UCSD-AML1 (cell line): ENCODE results near the gene PROZ.
"Not testable (repeated sequence)": the region's sequence is repeated elsewhere in the genome, so short reads cannot be mapped to it uniquely, and the experiment has no call there.

Experiments
- DNase-seq: peaks from one replicate; lab custom pipeline; 2025; ENCODE audit not compliant: unreplicated experiment; lab: John Stamatoyannopoulos, UW

PROZ gene, protein sequence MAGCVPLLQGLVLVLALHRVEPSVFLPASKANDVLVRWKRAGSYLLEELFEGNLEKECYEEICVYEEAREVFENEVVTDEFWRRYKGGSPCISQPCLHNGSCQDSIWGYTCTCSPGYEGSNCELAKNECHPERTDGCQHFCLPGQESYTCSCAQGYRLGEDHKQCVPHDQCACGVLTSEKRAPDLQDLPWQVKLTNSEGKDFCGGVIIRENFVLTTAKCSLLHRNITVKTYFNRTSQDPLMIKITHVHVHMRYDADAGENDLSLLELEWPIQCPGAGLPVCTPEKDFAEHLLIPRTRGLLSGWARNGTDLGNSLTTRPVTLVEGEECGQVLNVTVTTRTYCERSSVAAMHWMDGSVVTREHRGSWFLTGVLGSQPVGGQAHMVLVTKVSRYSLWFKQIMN

DNA sequence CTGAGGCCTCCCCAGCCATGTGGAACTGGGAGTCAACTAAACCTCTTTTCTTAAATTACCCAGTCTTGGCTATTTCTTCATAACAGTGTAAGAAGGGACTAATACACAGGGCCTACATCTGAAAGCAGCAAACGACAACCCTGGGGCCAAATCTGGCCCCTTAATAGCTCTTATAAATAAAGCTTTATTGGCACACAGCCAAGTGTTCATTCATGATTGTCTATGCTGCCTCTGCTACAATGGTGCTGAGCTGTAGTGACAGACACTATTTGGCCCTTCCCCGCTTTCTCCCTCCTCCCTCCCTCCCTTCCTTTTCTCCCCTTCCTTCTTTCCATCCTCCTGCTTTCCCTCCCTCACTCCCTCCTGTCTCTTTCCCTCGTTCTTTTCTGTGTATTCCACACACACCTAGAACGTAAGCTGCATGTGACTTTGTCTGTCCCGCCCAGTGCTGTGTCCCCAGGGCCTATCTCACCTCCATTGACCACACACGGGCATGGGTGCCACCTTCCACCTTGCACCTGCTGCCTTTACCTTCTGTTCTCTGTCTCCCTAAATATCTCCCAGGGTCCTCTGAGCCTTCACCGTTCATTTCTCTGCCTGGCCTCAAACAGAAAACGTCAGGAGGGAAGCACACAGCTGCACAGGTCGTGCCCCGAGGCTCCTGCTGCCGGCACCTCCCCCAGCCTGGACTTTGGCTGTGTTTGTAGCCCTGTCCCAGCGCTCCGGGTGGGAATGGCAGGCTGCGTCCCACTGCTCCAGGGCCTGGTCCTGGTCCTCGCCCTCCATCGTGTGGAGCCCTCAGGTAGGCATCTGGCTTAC, at the start of gene PROZ:
PROZ (plus strand) TSS at position 720 of the 819 bp plus-strand sequence; CDS start at position 733, 13 bp downstream.
- no peak for DNase-seq

DNA sequence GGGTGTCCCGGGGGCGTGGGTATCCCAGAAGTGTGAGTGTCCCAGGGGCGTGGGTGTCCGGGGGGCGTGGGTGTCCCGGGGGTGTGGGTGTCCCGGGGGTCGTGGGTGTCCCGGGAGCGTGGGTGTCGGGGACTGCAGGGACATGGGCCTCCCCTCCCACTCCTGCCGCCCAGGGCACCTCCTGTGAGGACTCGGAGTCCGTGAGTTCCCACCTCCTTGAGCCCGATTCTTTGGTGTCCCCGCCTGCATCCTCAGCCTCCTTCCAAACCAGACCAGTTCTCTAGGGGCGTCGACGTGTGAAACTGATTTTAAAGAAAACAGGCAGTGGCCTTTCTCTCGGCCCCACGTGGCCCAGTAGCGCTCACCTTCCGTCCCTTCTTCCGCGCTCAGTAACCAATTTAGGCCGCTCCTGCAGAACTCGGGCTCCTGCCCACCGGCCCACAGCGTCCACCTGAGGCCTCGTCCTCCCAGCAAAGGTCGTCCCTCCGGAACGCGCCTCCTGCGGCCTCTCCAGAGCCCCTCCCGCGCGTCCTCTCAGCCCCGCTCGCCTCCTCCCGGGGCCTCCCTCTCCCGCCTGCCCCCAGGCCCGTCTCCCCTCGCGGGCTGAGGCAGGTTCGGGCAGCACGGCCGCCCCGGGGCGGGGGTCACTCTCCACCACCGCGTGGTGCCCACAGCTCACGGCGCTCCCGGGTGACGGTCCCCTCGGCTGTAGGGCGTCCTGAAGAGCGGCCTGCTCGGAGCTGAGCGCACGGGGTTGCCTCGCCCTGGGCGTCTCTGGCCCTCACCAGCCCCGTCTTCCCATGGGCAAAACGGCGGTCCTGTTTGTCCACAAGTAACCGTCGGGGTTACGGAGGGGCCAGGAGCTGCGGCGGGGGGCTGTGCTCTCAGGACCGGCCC, 49.0 kb upstream of the PROZ start:
- DNase-seq: no peak

DNA sequence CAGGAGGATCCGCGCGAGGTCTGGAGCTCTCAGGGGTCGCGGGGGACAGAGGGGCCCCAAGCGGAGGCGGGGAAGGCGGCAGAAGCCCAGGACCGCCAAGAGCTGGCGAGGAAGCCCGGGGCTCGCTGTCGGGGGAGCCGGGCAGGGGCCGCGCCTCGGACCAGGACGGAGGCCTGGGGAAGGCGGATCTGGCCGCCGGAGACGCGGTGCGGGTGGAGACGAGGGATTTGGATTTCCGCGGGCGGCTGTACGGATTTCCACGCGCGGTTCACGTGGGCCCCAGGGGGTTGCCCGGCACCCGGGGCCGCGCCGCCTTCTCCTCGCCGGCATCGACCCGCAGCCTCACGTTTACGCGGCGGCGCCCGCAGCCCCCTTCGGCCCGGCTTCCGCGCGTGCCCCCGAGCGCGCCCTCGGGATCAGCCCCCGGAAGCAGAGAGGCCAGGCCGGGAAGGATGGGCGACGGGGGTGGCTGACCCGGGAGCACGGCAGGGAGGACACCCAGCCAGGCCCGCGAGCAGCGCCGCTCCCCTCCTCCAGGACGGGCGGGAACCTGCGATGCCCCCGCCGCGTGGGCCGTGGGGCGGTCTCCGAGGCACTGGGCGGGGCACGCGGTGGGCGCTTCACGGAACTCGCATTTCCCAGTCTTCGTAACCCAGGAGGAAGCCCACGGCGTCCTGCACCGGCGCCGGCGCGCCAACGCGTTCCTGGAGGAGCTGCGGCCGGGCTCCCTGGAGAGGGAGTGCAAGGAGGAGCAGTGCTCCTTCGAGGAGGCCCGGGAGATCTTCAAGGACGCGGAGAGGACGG, 48.2 kb upstream of the PROZ start:
- no peak for DNase-seq

DNA sequence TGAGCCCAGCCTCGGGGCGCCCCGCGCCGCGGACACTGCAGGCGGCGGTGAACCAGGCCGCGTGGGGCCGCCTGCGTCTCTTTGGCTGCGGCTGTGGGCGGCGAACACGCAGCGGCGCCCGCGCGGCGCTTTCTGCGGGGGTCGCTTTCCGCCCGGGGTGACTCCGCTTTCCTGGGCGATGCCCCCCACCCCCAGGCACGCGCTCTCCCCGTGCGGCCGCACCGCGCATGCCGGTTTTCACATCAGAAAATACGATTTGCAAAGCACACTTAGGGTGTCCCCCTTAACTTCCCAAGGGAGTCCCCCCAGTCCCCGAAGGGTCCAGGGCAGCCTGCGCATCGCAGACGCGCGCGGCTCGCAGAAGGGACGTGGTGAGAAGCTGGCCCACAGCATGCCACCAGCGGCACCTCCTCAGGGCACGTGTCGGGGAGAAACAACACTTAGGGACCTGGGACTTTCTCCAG, 47.6 kb upstream of the PROZ start:
- no peak for DNase-seq

DNA sequence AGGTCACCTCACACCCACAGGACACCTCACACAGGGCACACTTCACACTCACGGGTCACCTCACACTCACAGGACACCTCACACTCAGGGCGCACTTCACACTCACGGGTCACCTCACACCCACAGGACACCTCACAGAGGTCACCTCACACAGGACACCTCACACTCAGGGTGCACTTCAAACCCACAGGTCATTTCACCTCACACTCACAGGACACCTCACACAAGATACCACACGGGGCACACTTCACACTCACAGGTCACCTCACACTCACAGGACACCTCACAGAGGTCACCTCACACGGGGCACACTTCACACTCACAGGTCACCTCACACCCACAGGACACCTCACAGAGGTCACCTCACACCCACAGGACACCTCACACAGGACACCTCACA, 46.6 kb upstream of the PROZ start:
- not testable (repeated sequence) for DNase-seq

DNA sequence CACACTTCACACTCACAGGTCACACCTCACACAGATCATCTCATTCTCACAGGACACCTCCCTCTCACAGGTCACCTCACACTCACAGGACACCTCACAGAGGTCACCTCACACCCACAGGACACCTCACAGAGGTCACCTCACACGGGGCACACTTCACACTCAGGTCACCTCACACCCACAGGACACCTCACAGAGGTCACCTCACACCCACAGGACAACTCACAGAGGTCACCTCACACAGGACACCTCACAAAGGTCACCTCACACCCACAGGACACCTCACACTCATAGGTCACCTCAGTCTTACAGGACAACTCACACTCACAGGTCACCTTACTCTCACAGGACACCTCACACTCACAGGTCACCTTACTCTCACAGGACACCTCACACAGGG, 46.0 kb upstream of the PROZ start:
- not testable (repeated sequence) for DNase-seq

DNA sequence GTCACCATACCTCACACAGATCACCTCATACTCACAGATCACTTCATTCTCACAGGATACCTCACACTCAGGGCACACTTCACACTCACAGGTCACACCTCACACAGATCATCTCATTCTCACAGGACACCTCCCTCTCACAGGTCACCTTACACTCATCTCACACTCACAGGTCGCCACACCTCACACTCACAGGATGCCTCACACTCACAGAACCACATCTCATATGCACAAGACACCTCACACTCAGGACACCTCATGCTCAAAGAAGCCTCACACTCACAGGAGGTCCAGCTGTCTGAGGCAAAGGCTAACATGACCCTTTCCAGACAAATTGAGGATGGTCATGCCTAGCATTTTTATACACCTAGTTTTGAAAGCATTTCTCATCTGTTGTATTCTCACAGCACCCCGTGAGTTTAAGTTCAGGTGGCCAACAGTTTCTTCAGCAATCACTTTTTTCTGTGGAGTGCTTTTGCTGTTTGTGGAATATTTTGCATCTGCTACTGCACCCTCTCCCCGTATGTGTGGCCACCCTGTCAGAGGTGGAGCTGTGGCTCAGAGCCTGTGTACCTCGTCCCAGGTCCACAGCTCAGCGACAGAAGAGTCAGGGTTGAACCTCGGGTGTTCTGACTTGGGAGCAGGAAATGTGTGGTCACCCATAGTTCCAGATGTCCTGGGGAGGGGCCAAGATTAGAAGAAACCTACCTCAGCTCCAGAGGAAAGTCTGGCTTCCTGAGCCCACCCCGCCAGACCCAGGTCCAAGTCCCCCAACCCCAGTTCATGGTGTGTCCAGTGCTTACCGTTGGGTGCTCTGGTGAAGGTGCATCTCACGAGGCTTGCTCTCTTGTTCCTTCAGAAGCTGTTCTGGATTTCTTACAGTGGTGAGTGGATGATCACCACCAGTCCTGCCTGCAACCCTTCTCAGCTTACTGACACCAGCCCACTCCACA, 45.3 kb upstream of the PROZ start:
- DNase-seq: peak; percentile 37

DNA sequence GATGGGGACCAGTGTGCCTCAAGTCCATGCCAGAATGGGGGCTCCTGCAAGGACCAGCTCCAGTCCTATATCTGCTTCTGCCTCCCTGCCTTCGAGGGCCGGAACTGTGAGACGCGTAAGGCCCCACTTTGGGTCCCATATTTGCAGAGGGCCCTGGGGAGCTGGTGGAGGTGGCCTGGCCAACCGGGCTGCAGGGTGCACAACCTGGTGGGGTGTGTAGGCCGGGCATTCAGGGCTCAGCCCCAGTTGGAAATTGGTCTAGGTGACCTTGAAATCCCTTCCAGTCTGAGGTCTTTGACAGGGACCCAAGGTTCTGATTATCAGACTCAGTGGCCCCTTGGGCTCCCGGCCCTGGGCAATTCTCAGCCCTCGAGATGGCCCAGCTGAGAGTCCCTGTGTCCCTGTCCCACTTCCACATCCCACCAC, 44.6 kb upstream of the PROZ start:
- DNase-seq: no peak

DNA sequence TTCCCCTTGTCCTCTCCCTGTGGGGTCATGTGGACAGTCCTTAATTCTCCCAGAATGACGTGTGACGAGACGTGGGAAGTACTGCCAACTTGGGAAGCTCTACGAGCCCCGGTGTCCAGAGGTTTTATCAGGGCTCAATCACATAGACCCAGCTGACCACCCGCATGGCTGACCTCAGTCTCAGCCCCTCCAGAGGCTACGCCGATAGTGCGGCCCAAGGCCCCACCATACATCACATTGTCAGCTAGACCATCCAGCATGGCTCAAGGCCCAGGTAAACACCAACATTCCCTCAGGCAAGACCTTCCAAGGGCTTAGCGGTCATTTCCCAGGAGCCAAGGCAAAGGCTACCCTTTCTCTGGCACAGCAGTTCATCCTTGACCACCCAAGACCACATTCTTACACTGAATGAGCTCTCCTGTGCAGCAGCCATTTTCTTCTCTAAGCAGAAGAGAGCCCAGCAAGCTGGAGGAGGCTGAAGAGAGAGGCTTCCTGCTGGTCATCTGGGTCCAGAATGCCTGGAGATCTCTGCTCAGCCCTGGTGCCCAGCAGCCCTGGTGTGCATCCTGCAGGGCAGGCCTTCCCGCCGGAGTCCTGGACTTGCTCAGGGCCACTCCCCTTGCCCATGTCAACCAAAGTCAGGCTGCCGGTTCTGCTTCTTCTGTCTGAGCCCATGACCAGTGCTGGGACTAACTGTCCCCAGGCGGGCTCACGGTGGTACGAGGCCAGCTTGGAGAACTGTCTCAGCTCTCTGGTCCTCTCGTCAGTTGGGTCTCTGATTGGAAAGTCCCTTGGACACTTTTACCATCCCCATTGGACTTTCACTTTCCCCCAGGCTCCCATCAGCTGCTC, 43.7 kb upstream of the PROZ start:
- no peak for DNase-seq

DNA sequence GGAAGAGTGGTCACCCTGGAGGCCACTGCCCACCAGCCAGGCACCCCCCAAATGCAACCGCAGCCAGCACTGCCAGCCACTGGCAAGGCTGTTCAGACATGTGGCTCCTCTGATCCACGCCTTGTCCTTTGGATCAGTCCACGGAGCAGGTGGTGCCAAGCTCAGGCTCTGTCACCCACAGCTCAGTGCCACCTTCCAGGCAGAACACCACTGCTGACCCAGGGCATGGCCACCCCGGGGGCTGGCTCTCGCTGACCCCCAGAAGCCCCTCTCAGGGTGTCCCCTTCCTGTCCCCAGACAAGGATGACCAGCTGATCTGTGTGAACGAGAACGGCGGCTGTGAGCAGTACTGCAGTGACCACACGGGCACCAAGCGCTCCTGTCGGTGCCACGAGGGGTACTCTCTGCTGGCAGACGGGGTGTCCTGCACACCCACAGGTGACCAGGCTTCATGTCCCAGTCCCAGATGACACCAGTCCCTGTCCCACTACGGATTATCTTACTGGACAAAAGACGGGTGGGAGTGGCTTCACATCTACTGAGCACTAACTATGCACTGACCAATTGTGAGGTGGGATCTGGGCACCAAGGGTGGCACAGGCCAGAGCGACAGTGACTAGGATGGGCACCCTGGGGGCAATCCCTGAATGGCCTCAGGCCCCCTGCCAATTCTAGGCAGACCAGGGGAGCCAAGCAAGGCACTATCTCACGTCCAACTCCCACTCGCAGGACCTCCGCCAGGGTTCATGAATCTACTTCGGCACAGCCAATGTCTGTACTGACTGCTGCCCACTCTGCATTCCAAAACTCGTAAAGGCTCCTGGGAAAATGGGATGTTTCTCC, 42.9 kb upstream of the PROZ start:
- DNase-seq: no peak

DNA sequence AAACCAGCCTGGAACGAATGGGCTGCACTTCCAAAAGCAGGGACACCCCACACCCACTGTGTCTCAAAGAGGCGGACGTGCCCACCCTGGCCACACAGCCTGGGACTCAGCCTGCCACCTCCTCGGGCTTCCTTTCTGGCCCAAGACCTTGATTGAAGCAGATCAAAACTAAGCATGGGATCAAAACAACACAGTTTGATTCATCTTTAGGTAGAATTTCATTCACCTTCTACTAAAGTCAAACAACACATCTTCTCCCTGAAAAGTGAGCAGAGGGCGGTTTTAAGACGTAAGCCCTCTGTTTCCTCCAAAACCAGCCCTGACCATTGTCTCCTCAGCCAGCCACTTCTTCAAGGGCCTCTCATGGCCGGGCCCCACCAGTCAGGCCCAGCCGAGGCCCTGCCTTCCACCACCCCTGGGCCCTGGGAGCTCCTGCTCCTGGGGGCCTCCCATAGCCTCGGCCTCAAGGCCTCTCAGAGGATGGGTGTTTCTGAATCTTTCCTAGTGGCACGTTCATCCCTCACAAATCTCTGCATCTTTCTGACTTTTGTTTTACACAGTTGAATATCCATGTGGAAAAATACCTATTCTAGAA, 42.1 kb upstream of the PROZ start:
- DNase-seq: no peak

DNA sequence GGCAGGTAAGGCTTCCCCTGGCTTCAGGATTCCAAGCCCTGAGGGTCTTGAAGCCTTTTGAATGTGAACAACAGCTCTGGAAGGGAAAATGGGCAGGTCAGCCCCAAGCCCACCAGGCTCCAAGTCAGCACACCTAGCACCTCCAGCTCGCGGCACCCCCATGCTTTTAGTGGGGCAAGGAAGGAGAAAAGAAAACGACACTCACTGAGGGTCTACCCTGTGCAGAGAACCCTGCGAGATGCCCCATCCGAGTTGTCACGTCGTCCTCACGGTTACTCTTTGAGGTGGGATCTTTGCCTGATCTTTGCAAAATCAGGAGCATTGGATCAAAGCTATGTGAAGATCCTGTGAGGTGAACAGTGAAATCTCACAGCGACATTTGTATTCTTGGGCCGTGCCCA, 41.6 kb upstream of the PROZ start:
- DNase-seq: no peak

DNA sequence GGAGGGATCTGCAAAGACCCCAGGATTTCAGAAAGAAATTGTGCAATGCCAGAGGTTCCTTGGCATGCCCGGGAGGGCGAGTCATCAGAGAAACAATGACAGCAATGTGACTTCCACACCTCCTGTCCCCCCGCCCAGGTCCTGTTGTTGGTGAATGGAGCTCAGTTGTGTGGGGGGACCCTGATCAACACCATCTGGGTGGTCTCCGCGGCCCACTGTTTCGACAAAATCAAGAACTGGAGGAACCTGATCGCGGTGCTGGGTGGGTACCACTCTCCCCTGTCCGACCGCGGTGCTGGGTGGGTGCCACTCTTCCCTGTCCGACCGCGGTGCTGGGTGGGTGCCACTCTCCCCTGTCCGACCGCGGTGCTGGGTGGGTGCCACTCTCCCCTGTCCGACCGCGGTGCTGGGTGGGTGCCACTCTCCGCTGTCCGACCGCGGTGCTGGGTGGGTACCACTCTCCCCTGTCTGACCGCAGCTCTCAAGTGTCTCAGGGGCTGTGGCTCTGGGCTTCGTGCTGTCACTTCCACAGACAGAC, 41.0 kb upstream of the PROZ start:
- DNase-seq: no peak

DNA sequence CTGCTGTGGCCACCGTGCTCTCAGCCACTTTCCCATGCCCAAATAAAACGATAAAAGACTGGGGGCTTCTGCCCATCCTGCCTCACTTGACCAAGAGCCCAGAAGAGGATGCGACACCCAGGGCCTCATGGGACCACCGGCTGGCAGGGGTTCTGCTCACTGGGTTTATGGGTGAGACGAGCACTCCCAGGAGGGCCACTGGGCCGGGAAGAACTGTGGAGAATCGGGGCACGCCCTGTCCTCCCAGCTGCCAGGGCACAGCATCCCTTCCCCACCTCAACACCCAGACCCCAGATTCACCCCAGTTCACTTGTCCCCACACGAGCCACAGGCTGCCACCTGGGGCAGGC, 40.6 kb upstream of the PROZ start:
- DNase-seq: no peak

DNA sequence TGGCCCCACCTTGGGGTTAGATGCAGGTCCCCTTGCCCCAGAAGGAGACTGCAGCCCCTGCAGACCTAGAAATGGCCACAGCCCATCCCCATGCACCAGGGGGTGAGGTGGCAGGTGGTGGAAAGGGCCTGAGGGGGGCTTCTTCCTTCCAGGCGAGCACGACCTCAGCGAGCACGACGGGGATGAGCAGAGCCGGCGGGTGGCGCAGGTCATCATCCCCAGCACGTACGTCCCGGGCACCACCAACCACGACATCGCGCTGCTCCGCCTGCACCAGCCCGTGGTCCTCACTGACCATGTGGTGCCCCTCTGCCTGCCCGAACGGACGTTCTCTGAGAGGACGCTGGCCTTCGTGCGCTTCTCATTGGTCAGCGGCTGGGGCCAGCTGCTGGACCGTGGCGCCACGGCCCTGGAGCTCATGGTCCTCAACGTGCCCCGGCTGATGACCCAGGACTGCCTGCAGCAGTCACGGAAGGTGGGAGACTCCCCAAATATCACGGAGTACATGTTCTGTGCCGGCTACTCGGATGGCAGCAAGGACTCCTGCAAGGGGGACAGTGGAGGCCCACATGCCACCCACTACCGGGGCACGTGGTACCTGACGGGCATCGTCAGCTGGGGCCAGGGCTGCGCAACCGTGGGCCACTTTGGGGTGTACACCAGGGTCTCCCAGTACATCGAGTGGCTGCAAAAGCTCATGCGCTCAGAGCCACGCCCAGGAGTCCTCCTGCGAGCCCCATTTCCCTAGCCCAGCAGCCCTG, 40.0 kb upstream of the PROZ start:
- DNase-seq: no peak
